Erythroblast (primary cell): ENCODE measurements around the gene SEC23B.

Source experiments
- GATA1 ChIP-seq: IDR thresholded peaks from 2 replicates; pipeline ENCODE4 v1.6.1; 2011; ENCODE audit warnings: low read depth, mild to moderate bottlenecking, control low read depth, low read length, moderate library complexity
- POLR2A ChIP-seq: IDR thresholded peaks from 2 replicates; pipeline ENCODE4 v1.6.1; 2011; ENCODE audit warnings: mild to moderate bottlenecking, low read length

DNA sequence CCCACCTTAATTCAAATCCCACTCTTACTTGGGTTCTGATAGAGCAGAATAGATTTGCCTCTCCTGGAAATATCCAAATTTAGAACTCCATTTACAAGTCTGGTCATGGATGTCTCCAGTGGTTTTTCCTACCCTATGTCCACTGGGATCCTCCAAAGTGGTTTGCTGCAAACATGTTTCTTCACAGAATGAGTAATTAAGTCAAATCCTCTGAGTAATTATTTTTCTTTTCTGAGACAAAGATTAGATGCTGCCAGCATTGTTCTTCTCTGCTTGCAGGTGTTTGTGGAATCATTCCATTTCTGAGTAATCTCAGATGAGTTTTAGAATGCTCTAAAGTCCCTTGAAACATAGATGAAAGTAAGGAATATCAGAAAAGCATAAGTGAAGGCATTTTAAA is 102.0 kb downstream of the SEC23B start:
- TF ChIP-seq POLR2A (no peak), GATA1 (no peak)
